ENCODE measurements around the gene UBE2I. TPM values are rescaled to one million over a fixed set of nuclear protein-coding genes. Genes with fewer than 3 reads are reported as not detected.
A peak's percentile ranks its signal among the peaks of the same experiment; 100 is the strongest.
"Not testable (repeated sequence)": the region's sequence is repeated elsewhere in the genome, so short reads cannot be mapped to it uniquely, and the experiment has no call there.

The UBE2I gene
- total RNA-seq, 1 experiment from 2014 or later, result 120 TPM

DNA sequence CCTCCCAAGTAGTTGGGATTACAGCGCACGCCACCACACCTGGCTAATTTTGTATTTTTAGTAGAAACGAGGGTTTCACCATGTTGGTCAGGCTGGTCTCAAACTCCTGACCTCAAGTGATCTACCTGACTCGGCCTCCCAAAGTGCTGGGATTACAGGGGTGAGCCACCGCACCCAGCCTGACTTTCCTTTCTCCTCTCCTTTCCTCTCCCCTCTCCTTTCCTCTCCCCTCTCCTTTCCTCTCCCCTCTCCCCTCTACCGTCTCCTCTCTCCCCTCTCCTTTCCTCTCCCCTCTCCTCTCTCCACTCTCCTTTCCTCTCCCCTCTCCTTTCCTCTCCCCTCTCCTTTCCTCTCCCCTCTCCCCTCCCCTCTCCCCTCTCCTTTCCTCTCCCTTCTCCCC is 17.2 kb upstream of the UBE2I start:
- not testable (repeated sequence) for DNase-seq (ENCODE audit: extremely low read depth, low read depth)

DNA sequence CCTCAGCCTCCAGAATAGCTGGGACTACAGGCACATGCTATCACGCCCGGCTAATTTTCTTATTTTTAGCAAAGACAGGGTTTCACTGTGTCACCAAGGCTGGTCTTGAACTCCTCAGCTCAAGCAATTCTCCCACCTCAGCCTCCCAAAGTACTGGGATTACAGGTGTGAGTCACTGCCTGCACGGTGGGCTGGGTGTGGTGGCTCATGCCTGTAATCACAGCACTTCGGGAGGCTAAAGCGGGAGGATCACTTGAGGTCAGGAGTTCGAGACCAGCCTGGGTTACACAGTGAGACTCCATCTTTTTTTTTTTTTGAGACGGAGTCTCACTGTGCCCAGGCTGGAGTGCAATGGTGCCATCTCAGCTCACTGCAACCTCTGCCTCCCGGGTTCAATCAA is 16.6 kb upstream of the UBE2I start:
- not testable (repeated sequence) for DNase-seq (ENCODE audit: extremely low read depth, low read depth)

DNA sequence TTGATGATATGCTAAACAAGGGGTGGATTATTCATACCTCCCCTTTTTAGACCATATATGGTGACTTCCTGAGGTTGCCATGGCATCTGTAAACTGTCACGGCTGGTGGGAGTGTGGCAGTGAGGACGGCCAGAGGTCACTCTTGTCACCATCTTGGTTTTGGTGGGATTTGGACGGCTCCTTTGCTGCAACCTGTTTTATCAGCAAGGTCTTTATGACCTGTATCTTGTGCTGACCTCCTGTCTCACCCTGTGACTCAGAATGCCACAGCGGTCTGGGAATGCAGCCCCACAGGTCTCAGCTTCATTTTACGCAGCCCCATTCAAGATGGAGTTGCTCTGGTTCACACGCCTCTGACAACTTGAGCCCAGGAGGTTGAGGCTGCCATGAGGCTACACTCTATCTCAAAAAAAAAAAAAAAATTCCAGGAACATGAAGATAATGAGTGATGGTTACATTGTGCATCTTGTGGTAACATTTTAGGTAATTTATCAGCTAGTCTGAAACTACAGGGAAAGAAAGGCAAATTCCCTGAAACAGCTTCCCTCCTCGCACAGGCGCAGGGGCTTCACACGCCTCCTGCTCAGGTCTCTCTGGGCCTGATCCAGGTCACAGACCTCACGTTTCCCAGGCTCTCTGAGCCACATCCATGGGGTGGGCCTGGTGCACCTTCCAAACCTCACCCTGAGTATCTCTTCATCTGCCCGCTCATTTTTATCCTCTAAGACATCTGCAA is 15.3 kb upstream of the UBE2I start:
- DNase-seq (ENCODE audit: extremely low read depth, low read depth), result no peak

DNA sequence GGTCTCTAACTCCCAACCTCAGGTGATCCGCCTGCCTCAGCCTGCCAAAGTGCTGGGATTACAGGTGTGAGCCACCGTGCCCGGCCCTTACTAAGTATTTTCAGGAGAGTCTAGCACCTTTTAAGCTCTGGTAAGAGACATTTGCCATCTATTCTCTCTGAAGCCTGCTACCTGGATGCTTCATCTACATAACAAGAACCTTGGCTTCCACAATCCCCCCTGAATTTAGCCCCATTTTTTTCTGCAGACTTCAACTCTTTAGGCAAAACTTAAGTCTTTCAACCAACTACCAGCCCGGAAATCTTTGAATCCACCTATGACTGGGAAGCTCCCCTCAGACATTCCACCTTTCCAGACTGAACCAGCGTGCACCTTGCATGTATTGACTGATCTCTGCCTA is 14.0 kb upstream of the UBE2I start:
- DNase-seq (ENCODE audit: extremely low read depth, low read depth), result no peak

DNA sequence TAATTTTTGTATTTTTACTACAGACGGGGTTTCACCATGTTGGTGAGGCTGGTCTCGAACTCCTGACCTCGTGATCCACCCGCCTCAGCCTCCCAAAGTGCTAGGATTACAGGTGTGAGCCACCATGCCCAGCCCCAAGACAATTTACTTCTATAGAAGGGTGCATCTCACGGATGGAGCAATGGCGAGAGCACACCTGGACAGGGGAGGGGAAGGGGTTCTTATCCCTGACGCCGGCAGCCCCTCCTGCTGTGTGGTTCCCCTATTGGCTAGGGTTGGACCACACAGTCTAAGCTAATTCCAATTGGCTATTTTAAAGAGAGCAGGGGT is 12.8 kb upstream of the UBE2I start:
- DNase-seq (ENCODE audit: extremely low read depth, low read depth), result not testable (repeated sequence)

DNA sequence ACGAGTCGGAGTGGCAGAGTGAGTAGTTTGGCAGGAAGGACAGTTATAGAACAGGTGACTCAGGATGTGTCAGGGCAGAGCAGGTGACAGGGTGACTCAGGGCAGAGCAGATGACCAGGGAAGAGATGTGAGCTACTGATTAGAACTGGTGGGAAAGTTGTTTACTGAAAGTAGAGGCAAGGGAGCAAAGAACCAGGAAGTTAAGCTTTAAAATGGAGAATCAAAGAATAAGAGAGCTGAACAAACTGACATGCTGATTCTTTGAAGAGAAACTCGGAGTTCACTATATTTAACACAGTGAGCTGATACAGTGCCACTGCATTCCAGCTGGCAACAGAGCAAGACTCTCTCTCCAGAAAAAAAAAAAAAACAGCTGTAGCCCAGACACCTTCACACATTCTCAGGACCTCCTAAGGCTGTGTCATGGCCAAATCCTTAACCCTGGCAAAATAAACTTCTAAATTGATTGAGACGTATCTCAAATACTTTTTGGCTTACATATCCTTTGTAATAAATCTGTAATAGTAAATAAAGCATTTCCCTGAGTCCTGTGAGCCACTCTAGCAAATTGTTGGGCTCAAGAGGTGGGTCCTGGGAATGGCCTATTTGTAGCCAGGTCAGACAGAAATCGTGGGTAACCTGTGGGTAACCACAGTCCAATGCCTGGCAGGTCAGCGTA is 12.3 kb upstream of the UBE2I start:
- peak; percentile 13 for DNase-seq (ENCODE audit: extremely low read depth, low read depth)

DNA sequence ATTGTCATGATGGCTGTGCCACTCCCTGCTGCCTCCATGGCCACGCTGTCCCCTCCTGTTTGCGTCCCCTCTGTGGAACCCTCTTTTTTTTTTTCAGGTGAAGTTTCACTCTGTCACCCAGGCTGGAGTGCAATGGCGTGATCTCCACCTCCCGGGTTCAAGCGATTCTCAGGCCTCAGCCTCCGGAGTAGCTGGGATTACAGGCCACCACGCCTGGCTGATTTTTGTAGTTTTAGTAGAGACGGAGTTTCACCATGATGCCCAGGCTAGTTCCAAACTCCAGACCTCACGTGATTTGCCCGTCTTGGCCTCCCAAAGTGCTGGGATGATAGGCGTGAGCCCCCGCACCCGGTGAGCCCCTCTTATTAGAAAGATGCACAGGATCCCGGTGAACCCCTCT is 11.0 kb upstream of the UBE2I start:
- no peak for DNase-seq (ENCODE audit: extremely low read depth, low read depth)

DNA sequence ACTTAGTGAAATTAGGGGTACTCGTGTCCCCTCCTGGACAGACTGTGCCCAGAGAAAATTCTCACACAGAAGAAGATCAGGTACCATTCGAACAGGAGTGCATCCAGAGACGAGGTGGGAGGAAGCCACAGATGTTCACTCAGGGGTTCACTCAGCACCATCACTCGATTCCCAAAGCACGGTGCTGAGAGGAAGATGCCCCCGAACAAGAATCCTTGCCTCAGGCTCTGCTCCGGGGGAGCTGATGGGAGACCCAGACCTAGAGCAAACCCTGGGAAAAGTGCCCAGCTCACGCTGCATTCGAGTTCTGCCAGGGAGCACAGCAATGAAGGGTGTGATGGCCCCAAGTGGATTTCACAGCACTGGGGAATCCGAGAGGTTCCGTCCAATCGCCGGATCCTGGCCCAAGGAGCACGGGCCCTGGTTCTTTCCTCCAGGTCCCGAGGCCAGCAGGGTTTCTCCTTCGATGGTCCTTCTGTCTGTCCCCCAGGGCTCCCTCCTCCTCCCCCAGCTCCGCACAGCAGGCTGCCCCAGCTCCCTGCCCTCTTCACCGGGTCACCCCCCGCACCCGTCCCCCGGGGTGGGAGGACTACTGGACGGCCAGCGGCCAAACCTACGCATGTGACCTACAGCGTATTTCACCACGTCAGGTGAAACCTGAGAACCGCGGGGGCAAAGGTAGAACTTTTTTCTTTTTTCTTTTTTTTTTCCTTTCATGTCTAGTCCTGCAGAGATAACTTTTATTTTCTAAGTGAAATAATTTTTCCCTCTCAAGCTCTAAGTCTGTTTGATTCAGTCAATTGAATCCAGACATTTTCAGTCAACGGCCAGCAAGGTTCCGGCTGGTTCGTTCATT is 10.2 kb upstream of the UBE2I start:
- no peak for DNase-seq (ENCODE audit: extremely low read depth, low read depth)

DNA sequence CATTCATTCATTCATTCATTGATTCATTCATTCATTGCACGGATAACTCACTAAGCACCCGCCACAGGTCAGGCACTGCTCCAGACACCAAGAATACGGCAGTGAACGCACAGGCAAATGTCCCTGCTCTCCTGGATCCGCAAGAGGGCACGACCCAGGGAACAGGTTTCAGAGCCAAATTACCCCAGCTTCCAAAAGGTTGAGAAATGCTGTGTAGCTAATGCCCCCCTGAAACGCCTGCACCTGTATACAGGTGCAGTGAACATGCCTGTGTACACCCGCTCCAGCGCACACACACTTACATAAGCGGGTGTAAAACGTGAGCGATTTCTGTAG is 9.6 kb upstream of the UBE2I start:
- no peak for DNase-seq (ENCODE audit: extremely low read depth, low read depth)

DNA sequence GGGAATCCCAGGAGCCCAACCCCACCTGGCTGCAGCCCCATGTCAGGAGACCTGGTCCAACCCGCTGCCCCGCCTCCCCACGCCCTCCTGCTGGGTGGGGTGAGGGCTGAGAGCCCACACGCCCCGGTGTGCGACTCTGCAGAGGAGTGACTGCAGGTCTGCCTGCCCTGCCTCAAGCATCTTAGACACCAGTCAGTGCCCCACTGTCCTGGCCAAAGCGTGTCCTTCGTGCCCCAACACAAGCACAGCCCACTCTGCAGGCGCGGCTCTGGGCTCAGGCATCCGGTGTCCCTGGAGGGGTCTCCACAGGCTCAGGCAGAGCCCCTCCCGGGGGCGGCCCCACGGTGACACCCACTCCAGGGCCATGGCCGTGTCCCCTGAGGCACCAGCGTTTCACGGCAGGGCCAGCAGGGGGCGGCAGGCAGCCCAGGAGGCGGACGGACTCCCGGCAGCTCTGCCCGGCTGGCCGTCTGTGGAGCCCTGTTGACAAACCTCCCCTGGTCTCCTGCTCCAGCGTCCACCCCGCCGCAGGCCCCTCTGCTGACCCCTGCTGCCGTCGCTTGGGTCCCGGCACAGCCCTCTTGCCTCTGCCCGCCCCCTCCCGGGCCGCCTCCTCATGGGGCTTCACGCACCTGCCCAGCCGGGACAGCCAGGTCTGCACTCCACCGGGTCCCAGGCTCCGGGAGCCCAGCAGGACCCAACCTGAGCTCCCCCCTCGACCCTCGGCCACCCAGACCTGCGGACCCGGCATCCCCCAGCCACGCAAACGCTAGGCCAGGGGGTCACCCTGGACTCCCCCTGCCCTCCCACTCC is 8.6 kb upstream of the UBE2I start:
- DNase-seq (ENCODE audit: extremely low read depth, low read depth), result peak; percentile 49

DNA sequence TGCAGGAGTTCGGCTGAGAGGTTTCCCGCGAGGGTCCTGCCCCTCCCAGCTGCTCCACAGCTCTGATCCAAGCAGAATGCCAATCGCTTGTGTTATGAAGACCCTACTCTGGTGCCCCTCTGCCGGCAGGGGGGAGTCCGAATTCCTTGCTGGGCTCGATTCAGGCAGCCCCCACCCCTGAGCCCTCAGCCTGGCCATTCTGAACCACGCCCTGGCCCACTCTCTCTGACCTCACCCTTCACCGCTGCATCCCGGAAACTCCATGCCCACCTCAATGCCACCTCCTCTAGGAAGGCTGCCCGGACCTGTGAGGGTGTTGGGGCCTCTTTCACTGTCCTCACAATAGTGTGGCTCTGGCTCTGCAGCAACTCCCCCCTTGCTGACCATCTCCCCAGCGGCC is 7.9 kb upstream of the UBE2I start:
- DNase-seq (ENCODE audit: extremely low read depth, low read depth), result no peak

DNA sequence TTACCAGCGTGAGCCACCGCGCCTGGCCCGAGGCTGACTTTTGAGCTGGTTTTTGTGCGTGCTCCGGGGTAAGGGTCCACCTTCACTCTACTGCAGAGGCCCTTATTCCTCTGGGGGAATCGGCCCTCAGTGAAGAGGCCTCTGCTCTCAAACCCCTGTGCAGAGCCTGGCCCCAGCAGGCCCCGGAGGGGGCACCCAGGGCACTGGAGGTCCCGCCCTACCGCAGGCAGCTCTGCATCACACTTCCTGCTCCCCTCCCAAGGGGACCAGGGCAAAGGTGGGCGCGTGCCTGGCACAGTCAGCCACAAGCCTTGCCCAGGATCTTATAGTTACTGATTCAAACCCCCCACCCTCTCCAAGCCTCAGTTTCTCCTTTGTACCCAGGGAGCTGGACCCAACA is 3.6 kb upstream of the UBE2I start:
- no peak for DNase-seq (ENCODE audit: extremely low read depth, low read depth)

DNA sequence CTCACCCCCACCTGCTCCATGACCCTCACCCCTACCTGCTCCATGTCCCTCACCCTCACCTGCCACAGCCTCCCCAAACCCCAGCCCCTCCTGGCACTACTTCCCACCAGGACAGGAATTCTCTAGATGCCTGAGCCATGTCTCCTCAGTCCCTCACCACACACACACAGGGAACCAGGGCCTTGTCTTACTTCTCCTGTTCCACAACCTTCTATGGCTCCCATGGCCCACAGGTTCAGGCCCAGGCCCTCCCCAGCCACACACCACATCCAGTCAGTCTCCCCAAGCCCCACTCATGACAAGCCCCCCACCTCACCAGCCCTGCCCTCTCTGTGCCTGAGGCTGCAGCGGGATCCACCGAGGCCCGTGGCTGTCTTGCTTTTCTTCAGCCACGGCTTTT is 3.1 kb upstream of the UBE2I start:
- DNase-seq (ENCODE audit: extremely low read depth, low read depth), result no peak

DNA sequence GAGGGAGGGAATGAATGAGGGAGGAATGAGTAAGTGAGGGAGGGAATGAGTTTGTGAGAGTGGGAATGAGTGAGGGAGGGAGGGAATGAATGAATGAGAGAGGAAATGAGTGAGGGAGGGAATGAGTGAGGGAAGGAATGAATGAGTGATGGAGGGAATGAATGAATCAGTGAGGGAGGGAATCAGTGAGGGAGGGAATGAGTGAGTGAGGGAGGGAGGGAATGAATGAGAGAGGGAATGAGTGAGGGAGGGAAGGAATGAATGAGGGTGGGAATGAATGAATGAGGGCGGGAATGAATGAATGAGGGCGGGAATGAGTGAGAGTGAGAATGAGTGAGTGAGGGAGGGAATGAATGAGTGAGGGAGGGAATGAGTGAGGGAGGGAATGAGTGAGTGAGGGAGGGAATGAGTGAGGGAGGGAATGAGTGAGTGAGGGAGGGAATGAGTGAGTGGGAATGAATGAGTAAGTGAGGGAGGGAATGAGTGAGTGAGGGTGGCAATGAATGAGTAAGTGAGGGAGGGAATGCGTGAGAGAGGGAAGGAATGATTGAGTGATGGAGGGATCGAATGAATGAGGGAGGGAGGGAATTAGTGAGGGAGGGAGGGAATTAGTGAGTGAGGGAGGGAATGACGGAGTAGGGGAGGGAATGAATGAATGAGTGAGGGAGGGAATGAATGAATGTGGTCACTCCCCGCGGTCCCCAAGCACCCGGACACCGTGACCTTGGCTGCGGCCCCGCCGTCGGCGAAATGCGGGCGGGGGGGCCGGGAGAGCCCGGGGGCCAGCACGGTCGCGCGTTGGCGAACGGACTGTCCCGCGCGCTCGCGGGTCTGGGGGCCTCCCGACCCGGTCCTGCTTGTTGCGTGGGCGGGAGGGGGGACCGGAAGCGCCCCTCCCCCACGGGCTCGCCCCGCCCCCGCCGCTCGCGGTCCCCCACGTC is 1.1 kb upstream of the UBE2I start:
- peak; percentile 40 for DNase-seq (ENCODE audit: extremely low read depth, low read depth)

DNA sequence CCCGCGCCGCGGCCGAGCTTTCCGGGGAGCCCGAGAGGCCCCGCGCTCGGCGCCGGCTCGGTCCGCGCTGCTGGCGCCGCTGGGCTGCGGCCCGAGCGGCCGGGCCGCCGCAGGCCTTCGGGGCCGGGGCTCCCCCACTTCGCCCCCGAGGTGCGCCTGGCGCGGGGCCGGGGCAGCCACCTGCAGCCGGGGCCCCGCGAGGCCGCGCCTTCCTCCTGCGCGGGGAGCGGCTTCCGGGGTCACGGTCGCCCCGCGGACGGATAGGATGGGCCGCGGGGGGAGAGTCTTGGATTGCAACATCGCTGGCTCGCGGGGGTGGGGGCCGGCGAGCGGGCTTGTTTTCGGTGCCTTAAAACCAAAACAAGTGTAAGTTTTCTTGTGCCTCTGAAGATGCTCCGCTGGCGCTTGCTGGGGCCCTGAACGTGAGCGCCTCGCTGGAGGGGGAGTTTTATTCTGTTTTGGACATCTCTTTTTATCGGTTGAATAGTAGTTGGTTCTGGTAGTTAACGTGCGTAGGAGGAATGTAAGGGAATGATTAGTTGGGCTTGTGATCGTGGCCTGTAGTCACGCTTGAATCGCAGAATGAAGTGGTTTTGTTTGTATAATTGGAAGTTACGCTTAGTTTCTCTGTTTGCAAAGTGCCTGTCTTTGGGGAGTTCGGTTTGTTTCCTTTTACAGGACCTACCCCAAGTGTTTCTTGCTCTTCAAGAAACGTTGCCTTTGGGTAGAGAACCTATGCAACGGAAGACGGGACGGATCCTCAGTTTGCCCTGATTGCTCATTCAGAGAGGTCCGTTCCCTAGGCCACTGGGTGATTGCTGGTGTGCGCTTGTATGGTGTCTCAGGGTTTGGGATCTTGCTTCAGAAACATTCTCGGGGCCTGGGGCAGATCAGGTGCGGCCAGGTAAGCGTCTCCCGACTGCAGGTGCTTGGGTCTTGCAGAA is 724 bp downstream of the UBE2I start:
- DNase-seq (ENCODE audit: extremely low read depth, low read depth), result no peak

DNA sequence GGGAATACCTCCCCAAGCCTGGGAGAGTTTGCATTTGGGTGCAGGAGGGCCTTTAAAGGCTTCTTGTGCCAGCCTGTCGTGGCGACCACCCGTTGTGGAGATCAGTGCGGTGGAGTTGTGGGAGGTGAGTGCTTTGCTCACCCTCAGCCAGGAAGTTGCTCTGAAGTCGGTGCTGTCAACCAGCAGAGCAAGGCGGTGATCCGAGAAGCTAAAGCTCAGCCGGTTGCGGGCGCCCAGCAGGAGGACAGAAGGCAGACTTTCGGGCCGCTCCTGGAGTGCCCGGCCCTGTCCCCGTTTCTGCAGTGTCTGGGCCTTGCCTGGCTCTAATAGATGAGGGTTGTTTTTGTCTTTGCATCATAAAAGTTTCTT is 1.4 kb downstream of the UBE2I start:
- no peak for DNase-seq (ENCODE audit: extremely low read depth, low read depth)

DNA sequence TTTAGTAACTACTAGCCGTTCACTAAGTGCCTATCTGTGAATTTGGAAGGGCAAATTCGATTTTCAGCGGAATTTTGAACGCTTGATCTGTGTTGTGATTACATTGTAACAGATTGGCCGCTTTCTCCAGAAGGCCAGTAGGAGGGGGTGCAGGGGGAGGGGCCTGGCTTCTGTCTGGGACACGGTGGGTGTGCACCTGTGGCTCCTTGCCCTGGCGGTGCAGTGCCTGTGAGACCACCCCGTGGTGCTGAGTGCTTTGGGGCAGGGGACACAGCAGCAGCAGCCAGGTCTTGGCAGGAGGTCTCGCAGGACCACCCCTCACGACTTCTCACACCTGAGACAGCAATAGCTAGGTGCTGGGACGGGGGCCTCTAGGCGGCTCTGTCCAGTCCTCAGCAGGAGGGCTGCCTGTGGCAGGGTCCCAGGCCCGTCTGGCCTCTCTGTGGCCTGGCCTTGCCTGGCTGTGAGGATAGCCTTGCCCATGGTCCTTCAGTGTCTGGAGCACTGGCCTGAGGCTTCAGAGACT is 1.8 kb downstream of the UBE2I start:
- DNase-seq (ENCODE audit: extremely low read depth, low read depth), result no peak

DNA sequence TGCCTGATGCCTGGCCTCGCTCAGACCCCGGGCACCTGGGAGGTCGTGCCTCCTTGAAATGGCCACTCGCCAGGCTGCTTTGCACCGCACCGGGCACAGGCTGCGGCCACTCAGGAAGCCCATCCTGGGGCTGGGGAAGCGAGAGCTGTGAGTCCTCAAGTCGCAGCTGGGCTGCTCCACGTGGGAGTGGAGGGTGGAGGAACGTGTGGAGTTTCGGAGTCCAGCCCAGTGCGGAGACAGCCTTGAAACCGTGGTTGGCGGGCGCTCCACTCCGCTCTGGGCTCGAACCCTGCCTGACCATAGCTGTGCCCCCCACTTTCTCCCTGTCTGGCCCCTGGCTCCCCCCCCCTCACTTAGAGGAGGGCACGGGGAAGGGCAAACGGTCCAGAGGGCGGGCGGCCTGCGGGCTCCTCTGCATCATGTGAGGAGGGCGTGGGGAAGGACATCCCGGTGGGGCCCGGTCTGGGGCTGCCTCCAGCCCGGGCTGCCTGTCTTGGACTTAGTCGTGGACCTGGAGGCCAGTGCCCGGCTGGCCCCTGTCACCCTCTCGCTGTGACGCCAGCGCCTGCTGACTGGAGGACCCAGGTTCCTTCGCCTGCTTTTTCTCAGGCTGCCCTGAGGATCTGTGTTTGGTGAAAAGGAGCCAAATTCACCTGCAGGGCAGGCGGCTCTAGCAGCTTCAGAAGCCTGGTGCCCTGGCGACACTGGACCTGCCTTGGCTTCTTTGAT is 2.5 kb downstream of the UBE2I start:
- DNase-seq (ENCODE audit: extremely low read depth, low read depth), result no peak
